Measurements from ENCODE around the gene CIAO3.
A peak's percentile ranks its signal among the peaks of the same experiment; 100 is the strongest.

CIAO3 gene

GRCh38 chr16:760065-760464 is 19.3 kb upstream of the CIAO3 start:
- H3K36me3 ChIP-seq (ENCODE audit: control insufficient read depth in 1 of 2, insufficient read depth in 2 of 2, low read length in 2 of 2), result no peaks in the 10 kb centered on the region
- no CpG with 5 or more reads among the region's 15 CpGs for WGBS (ENCODE audit: extremely low coverage, insufficient coverage, insufficient read length)
- H3K23ac ChIP-seq (ENCODE audit: low read length), result no peak overlapping the region
- no peak overlapping the region for H3K27ac ChIP-seq (ENCODE audit: low read depth, low read length)
- H3K9me3 ChIP-seq (ENCODE audit: insufficient read depth, low read depth, low read length), result peaks cover 7% of the 10 kb centered on the region
- no peak overlapping the region for H2AK5ac ChIP-seq (ENCODE audit: low read length)
- H3K4me2 ChIP-seq (ENCODE audit: low read length), result no peak overlapping the region
- no peak overlapping the region for H4K12ac ChIP-seq (ENCODE audit: low read depth, low read length)
- DNase-seq, result no peak
- no peaks in the 10 kb centered on the region for H3K79me2 ChIP-seq (ENCODE audit: control insufficient read depth, insufficient read depth, low read length, poor library complexity)
- no peak overlapping the region for H2BK12ac ChIP-seq (ENCODE audit: low read length)
- no peak overlapping the region for H3K14ac ChIP-seq (ENCODE audit: low read length)
- no peak overlapping the region for H3K4ac ChIP-seq (ENCODE audit: low read depth, low read length)
- H3K27me3 ChIP-seq (ENCODE audit: insufficient read depth, low read length), result no peaks in the 10 kb centered on the region
- no peak overlapping the region for H2BK120ac ChIP-seq (ENCODE audit: insufficient read depth, low read length, poor library complexity)
- no peak overlapping the region for H4K8ac ChIP-seq (ENCODE audit: low read depth, low read length)
- peaks cover 3% of the 10 kb centered on the region for H3K79me1 ChIP-seq (ENCODE audit: low read length)
- no peak overlapping the region for H3K18ac ChIP-seq (ENCODE audit: low read length)
- peaks cover 12% of the 10 kb centered on the region in 2 experiments for H3K4me1 ChIP-seq (ENCODE audit: control insufficient read depth in 1 of 2, insufficient read depth in 2 of 2, low read length in 2 of 2)
- no peak overlapping the region for H2AFZ ChIP-seq (ENCODE audit: insufficient read depth, low read length, poor library complexity)
- no peak overlapping the region for H3K9ac ChIP-seq (ENCODE audit: low read length)
- peak overlapping the region; percentile 16 for H3K4me3 ChIP-seq (ENCODE audit: low read depth, low read length)
- H4K91ac ChIP-seq (ENCODE audit: low read depth, low read length), result no peak overlapping the region
- no peak overlapping the region for H2BK5ac ChIP-seq (ENCODE audit: low read depth, low read length, poor library complexity)

- peak overlapping the region; percentile 47 for H2BK120ac ChIP-seq (ENCODE audit: insufficient read depth, low read length, poor library complexity)
- no CpG with 5 or more reads among the region's 34 CpGs for WGBS (ENCODE audit: extremely low coverage, insufficient coverage, insufficient read length)
- peak overlapping the region; percentile 35 for H2AK5ac ChIP-seq (ENCODE audit: low read length)
- peak overlapping the region; percentile 6 for H4K12ac ChIP-seq (ENCODE audit: low read depth, low read length)
- no peak overlapping the region for H3K18ac ChIP-seq (ENCODE audit: low read length)
- H3K14ac ChIP-seq (ENCODE audit: low read length), result peak overlapping the region; percentile 21
- no peak overlapping the region for H3K4me3 ChIP-seq (ENCODE audit: low read depth, low read length)
- peaks cover 3% of the 10 kb centered on the region for H3K79me1 ChIP-seq (ENCODE audit: low read length)
- no peak overlapping the region for H2BK5ac ChIP-seq (ENCODE audit: low read depth, low read length, poor library complexity)
- no peak overlapping the region for H3K23ac ChIP-seq (ENCODE audit: low read length)
- H2AFZ ChIP-seq (ENCODE audit: insufficient read depth, low read length, poor library complexity), result peak overlapping the region; percentile 66
- H3K36me3 ChIP-seq (ENCODE audit: control insufficient read depth in 1 of 2, insufficient read depth in 2 of 2, low read length in 2 of 2), result no peaks in the 10 kb centered on the region
- H3K27me3 ChIP-seq (ENCODE audit: insufficient read depth, low read length), result no peaks in the 10 kb centered on the region
- peaks cover 12% of the 10 kb centered on the region in 2 experiments for H3K4me1 ChIP-seq (ENCODE audit: control insufficient read depth in 1 of 2, insufficient read depth in 2 of 2, low read length in 2 of 2)
- peak overlapping the region; percentile 30 for H4K8ac ChIP-seq (ENCODE audit: low read depth, low read length)
- no peak overlapping the region for H3K4ac ChIP-seq (ENCODE audit: low read depth, low read length)
- H3K9ac ChIP-seq (ENCODE audit: low read length), result no peak overlapping the region
- H3K79me2 ChIP-seq (ENCODE audit: control insufficient read depth, insufficient read depth, low read length, poor library complexity), result no peaks in the 10 kb centered on the region
- DNase-seq, result peak in 1 of 2 donors; percentile 18
- H4K91ac ChIP-seq (ENCODE audit: low read depth, low read length), result peak overlapping the region; percentile 53
- peaks cover 5% of the 10 kb centered on the region for H3K9me3 ChIP-seq (ENCODE audit: insufficient read depth, low read depth, low read length)
- peak overlapping the region; percentile 23 for H2BK12ac ChIP-seq (ENCODE audit: low read length)
- peak overlapping the region; percentile 11 for H3K27ac ChIP-seq (ENCODE audit: low read depth, low read length)
- H3K4me2 ChIP-seq (ENCODE audit: low read length), result no peak overlapping the region
Observed at GRCh38 chr16:759110-759910, 18.5 kb upstream of the CIAO3 start.

DNA sequence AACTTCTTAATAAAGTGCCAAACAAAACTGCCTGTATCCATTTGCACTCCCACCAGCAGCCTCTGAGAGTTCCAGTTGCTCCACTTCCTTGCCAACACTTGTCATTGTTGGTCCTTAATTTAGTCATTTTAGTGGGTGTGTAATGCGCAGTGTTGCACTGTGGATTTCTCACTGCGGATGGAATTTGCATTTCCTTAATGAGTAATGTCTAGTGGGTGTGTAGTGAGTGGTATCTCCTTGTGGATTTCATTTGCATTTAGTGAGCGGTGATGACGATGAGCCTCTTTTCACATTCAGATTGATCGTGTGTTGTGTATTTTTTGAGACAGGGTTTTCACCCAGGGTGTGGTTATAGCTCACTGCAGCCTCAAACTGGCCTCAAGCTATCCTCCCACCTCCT is 15.6 kb upstream of the CIAO3 start:
- H2AK5ac ChIP-seq (ENCODE audit: low read length), result no peak overlapping the region
- WGBS (ENCODE audit: extremely low coverage, insufficient coverage, insufficient read length), result no CpG with 5 or more reads among the region's 5 CpGs
- peaks cover 12% of the 10 kb centered on the region in 2 experiments for H3K4me1 ChIP-seq (ENCODE audit: control insufficient read depth in 1 of 2, insufficient read depth in 2 of 2, low read length in 2 of 2)
- H3K27ac ChIP-seq (ENCODE audit: low read depth, low read length), result no peak overlapping the region
- no peak overlapping the region for H3K4ac ChIP-seq (ENCODE audit: low read depth, low read length)
- no peak overlapping the region for H3K4me2 ChIP-seq (ENCODE audit: low read length)
- no peak overlapping the region for H4K91ac ChIP-seq (ENCODE audit: low read depth, low read length)
- H3K9me3 ChIP-seq (ENCODE audit: insufficient read depth, low read depth, low read length), result peaks cover 5% of the 10 kb centered on the region
- no peak overlapping the region for H2BK12ac ChIP-seq (ENCODE audit: low read length)
- no peak overlapping the region for H3K4me3 ChIP-seq (ENCODE audit: low read depth, low read length)
- no peaks in the 10 kb centered on the region for H3K27me3 ChIP-seq (ENCODE audit: insufficient read depth, low read length)
- H3K14ac ChIP-seq (ENCODE audit: low read length), result no peak overlapping the region
- H4K12ac ChIP-seq (ENCODE audit: low read depth, low read length), result no peak overlapping the region
- no peak overlapping the region for H3K9ac ChIP-seq (ENCODE audit: low read length)
- no peak for DNase-seq
- peaks cover 3% of the 10 kb centered on the region for H3K79me1 ChIP-seq (ENCODE audit: low read length)
- H3K79me2 ChIP-seq (ENCODE audit: control insufficient read depth, insufficient read depth, low read length, poor library complexity), result no peaks in the 10 kb centered on the region
- H2BK120ac ChIP-seq (ENCODE audit: insufficient read depth, low read length, poor library complexity), result no peak overlapping the region
- no peak overlapping the region for H3K18ac ChIP-seq (ENCODE audit: low read length)
- no peak overlapping the region for H3K23ac ChIP-seq (ENCODE audit: low read length)
- H2BK5ac ChIP-seq (ENCODE audit: low read depth, low read length, poor library complexity), result no peak overlapping the region
- no peaks in the 10 kb centered on the region for H3K36me3 ChIP-seq (ENCODE audit: control insufficient read depth in 1 of 2, insufficient read depth in 2 of 2, low read length in 2 of 2)
- no peak overlapping the region for H4K8ac ChIP-seq (ENCODE audit: low read depth, low read length)
- no peak overlapping the region for H2AFZ ChIP-seq (ENCODE audit: insufficient read depth, low read length, poor library complexity)

DNA sequence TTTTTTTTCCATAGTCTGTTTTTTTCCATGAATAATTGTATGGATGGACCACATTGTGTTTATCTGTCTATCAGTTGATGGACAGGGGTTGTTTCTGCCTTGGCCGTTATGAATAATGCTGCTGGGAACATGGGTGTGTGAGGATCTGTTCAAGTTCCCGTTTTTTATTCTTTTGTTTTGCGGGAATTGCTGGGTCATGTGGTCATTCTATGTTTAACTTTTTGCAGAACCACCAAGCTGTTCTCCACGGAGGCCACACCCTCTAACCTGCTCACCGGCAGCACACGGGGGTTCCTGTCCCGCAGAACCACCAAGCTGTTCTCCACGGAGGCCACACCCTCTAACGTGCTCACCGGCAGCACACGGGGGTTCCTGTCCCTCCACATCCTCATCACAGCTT is 13.9 kb upstream of the CIAO3 start:
- Histone ChIP-seq H3K79me1 (ENCODE audit: low read length) (peaks cover 3% of the 10 kb centered on the region), H3K23ac (ENCODE audit: low read length) (no peak overlapping the region), H2BK12ac (ENCODE audit: low read length) (no peak overlapping the region), H3K14ac (ENCODE audit: low read length) (no peak overlapping the region), H3K4ac (ENCODE audit: low read depth, low read length) (no peak overlapping the region), H3K4me2 (ENCODE audit: low read length) (no peak overlapping the region), H3K36me3 (ENCODE audit: control insufficient read depth in 1 of 2, insufficient read depth in 2 of 2, low read length in 2 of 2) (no peaks in the 10 kb centered on the region), H3K4me3 (ENCODE audit: low read depth, low read length) (no peak overlapping the region), H2BK120ac (ENCODE audit: insufficient read depth, low read length, poor library complexity) (no peak overlapping the region), H3K4me1 (ENCODE audit: control insufficient read depth in 1 of 2, insufficient read depth in 2 of 2, low read length in 2 of 2) (peaks cover under 1 to 2% of the 10 kb centered on the region in 2 experiments), H3K9me3 (ENCODE audit: insufficient read depth, low read depth, low read length) (peaks cover 5% of the 10 kb centered on the region), H3K27ac (ENCODE audit: low read depth, low read length) (no peak overlapping the region), H4K12ac (ENCODE audit: low read depth, low read length) (no peak overlapping the region), H4K91ac (ENCODE audit: low read depth, low read length) (no peak overlapping the region), H2AFZ (ENCODE audit: insufficient read depth, low read length, poor library complexity) (no peak overlapping the region), H4K8ac (ENCODE audit: low read depth, low read length) (no peak overlapping the region), H3K79me2 (ENCODE audit: control insufficient read depth, insufficient read depth, low read length, poor library complexity) (no peaks in the 10 kb centered on the region), H2BK5ac (ENCODE audit: low read depth, low read length, poor library complexity) (no peak overlapping the region), H2AK5ac (ENCODE audit: low read length) (no peak overlapping the region), H3K9ac (ENCODE audit: low read length) (no peak overlapping the region), H3K18ac (ENCODE audit: low read length) (no peak overlapping the region), H3K27me3 (ENCODE audit: insufficient read depth, low read length) (no peaks in the 10 kb centered on the region)
- DNase-seq, result no peak
- WGBS (ENCODE audit: extremely low coverage, insufficient coverage, insufficient read length), result no CpG with 5 or more reads among the region's 11 CpGs

Data from trophoblast cell (in vitro differentiated cells and primary cell).